Activated CD8-positive, alpha-beta memory T cell treated with anti-CD3 and anti-CD28 coated beads for 1 hour (primary cell): ENCODE data around the gene NCKAP5.

Experiments
- DNase-seq, 2 donors: peaks; one replicate each; pipeline ENCODE4 v3.0.0-alpha.2; 2020; ENCODE audit warnings: low read depth in 1 of 2; ENCODE audit errors: extremely low read depth in 1 of 2

The NCKAP5 gene

GRCh38 chr2:133063775-133064174 lies 504.5 kb downstream of the NCKAP5 start:
- no peak for DNase-seq

GRCh38 chr2:133062931-133063665 lies 505.2 kb downstream of the NCKAP5 start:
- no peak for DNase-seq

GRCh38 chr2:133061874-133062593 lies 506.2 kb downstream of the NCKAP5 start:
- no peak for DNase-seq

GRCh38 chr2:133054297-133054696 lies 514.0 kb downstream of the NCKAP5 start:
- DNase-seq, result no peak

- DNase-seq, result no peak
Measured at GRCh38 chr2:133053541-133053940, 514.7 kb downstream of the NCKAP5 start.

GRCh38 chr2:133045787-133046186 lies 522.5 kb downstream of the NCKAP5 start:
- no peak for DNase-seq

- DNase-seq, result no peak
Measured at GRCh38 chr2:133044556-133044955, 523.7 kb downstream of the NCKAP5 start.

- DNase-seq, result no peak
Measured at GRCh38 chr2:133040170-133040569, 528.1 kb downstream of the NCKAP5 start.

GRCh38 chr2:133039531-133039930 lies 528.7 kb downstream of the NCKAP5 start:
- DNase-seq, result no peak

GRCh38 chr2:133026536-133027177 lies 541.6 kb downstream of the NCKAP5 start:
- DNase-seq, result no peak

GRCh38 chr2:133025004-133025403 lies 543.3 kb downstream of the NCKAP5 start:
- no peak for DNase-seq

GRCh38 chr2:133012847-133013734 lies 555.2 kb downstream of the NCKAP5 start:
- DNase-seq, result no peak

GRCh38 chr2:133004623-133005022 lies 563.6 kb downstream of the NCKAP5 start:
- DNase-seq, result no peak

- DNase-seq, result no peak
Measured at GRCh38 chr2:132999421-132999820, 568.8 kb downstream of the NCKAP5 start.

GRCh38 chr2:132998221-132998620 lies 570.0 kb downstream of the NCKAP5 start:
- no peak for DNase-seq

- DNase-seq, result no peak
Measured at GRCh38 chr2:132991471-132992045, 576.7 kb downstream of the NCKAP5 start.

- no peak for DNase-seq
Measured at GRCh38 chr2:132984731-132985130, 583.5 kb downstream of the NCKAP5 start.

- no peak for DNase-seq
Measured at GRCh38 chr2:132980304-132980703, 588.0 kb downstream of the NCKAP5 start.

- DNase-seq, result no peak
Measured at GRCh38 chr2:132979339-132980093, 588.7 kb downstream of the NCKAP5 start.

GRCh38 chr2:132978840-132979239 lies 589.4 kb downstream of the NCKAP5 start:
- no peak for DNase-seq
